SK-N-DZ (cell line): ENCODE results near the gene PLA2G2D.
"Not testable (repeated sequence)": the region's sequence is repeated elsewhere in the genome, so short reads cannot be mapped to it uniquely, and the experiment has no call there.

Experiments
- DNase-seq: peaks from one replicate; pipeline ENCODE4 v3.0.0-alpha.2; 2015; ENCODE audit warnings: low spot score

The PLA2G2D gene

DNA sequence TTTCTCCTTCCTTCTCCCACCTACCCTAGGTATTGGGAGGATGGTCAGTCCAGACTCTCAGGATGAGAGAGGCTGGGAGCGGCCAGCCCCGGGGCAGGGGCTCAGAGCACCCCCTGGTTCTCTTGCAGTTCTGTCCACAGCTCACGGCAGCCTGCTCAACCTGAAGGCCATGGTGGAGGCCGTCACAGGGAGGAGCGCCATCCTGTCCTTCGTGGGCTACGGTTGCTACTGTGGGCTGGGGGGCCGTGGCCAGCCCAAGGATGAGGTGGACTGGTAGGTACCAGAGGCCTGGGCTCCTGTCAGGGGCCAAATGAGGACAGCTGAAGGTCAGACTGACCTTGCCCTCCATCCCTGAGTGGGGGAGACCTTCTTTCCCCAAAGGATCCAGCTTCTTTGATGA is 24.0 kb upstream of the PLA2G2D start:
- no peak for DNase-seq

DNA sequence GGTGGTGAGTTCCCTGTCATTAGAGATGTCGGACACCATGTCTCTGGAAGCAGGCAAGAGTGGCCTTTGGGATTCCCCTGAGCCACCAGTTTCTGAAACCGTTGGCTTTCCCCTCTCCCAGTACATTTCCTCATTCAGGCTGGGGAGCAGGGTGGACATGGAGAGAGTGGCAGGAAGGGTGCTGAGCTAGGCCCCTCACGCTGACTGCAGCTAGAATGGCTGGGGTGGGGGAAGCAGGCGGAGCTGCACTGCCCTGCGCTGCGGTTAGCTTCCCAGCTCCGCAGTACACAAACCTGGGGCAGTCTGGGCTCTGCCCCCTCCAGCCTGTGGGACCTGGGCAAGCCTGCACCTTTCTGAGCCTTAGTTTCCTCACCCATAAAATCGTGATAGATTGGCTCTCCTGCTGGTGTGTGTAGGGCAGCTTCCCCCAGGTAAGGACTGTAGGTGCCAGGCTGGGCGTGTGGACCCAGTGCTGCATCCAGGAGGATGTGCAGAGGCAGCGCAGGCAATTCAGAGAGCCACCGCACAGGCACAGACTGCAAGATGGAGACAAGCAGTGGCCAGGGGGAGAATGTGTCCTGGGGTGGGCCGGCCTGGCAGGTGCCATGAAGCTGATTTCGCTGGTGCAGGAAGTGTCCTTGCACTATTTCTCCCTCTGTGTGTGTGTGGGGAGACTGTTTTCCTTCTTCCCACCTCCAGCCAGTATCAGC is 22.8 kb upstream of the PLA2G2D start:
- DNase-seq = no peak

DNA sequence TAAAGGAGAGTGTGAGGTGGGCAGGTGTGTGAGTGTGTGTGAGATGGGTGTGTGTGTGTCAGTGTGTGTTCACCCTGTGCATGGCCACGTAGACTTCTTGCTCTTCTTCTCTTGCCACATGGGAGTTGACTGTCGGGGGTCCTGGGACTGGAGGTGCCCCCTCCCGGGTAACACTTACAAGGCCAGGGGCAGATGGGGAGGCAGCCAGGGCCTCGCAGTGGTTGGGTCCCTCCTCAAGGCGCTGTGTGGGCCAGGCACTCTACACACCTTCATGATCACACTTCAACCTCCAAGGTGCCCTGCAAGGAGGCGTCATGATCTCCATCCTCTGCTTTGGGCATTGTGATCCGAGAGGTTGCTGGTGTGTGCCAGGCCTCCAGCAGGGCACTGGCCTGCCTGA is 22.1 kb upstream of the PLA2G2D start:
- DNase-seq = no peak

DNA sequence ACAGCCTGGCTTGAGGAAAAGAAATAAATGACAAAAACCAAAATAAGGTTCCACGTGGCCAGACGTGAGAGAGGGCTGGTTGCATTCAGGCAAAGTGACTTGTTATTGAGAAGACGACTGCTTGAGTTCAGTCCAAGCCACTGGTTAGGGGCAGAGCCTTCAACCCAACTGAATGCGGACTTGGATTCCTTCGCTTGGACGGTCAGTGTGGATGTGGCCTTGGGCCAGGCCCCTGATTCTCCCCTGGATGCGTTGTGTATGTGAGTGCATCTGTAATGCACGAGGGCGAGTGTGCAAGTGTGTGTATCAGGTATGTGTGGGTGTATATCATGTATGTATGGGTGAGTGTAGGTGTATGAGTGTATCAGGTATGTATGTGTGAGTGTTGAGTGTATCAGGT is 21.7 kb upstream of the PLA2G2D start:
- no peak for DNase-seq

DNA sequence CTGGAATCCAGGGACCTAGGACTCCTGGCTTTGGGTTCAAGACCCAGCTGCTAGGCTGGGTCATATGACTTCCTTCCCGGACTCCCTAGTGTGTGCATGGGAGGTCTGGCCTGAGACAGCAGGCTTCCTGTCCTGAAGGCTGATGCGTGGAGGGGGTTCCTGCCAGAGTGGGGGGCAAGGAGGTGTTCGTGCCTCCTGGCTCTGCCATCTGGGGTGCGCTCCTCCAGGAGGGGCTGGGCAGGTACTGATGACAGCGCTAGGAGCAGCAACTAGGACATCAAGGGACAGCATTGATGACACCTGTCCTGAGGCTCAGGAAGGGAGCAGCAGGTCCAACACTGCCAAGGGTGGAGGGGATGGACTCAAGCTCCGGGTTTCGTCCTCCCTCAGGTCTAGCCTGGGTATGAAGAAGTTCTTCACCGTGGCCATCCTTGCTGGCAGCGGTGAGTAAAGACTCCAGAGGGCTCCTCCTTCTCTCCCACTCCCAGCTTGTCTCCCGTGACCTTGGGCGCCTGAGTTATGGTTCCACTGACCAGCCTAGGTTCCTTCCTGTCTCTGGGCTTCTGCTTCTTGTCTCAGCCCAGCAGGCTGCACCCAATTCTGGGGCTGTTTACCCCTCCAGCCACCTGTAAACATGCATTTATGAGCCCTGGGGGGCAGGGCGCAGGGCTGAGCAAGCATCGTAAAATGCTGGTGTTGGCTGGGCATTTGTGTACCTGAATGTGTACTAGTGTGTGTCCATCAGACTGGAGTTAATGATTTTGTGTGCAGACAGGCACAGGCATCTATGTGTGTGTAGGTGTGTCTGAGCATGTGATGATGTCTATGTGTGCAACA is 20.7 kb upstream of the PLA2G2D start:
- DNase-seq = no peak

DNA sequence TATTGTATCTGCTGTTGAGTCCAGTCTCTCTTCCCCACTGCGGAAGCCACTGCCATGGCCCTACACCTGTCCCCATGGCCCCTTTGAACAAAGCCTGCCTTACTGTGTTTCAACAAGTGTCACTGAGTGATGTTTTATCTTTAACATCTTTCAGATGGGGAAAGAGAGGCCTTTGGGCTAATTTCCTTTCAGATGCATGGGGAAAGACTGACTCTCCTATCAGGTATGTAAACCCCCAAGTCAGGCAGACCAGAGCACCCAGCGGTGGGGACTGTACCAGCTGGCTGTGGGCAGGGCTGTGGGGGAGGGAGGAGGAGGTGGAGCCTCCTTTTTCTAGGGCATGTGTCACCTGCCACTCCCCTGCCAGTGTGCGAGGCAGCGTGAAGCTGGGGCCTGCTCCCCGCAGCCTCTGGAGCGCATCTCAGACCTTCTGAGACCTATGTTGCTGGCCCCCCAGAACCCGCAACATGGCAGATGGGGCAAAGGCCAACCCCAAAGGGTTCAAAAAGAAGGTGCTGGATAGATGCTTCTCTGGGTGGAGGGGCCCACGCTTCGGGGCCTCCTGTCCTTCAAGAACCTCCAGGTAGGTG is 19.7 kb upstream of the PLA2G2D start, which contains the start of gene PLA2G2F:
PLA2G2F (plus strand) TSS at position 363 of the 590 bp plus-strand sequence; CDS start at position 468, 105 bp downstream.
- DNase-seq = no peak

DNA sequence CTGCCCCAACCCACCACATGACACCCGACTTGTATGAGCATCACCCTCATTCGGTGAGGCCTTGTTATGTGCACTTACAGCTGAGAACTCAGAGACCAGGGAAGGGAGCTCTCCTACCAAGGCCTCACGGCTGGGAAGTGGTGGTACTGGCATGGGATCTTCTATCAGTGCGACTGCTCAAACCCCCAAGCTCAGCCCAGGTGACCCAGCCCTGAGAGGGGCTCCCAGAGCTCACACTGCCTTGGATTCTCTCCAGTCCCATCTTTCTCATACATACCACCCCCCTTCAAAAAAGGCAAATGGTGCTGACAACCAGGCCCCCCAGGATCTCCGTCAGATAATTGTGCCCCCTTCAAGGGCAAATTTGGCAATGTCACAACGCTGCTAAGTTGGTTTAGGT is 19.0 kb upstream of the PLA2G2D start:
- DNase-seq = no peak

DNA sequence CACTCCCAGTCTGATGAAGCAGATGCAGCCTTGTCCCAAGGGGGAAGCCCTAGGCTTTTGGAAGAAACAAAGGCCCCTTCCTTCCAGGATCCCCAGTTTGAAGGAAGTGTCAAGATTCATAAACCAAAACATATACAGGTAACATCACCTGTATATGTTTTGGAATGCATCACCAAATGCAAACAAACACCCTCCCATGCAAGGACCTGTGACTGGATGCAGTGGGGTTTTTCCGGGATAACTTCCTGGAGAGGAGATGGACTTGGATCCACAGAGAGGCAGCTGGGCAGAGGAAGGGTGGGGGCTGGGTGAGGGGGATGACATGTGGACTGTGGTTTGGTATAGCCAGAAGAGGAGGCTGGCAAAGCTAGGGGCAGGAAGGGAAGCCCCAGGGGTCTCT is 18.3 kb upstream of the PLA2G2D start:
- DNase-seq = no peak

DNA sequence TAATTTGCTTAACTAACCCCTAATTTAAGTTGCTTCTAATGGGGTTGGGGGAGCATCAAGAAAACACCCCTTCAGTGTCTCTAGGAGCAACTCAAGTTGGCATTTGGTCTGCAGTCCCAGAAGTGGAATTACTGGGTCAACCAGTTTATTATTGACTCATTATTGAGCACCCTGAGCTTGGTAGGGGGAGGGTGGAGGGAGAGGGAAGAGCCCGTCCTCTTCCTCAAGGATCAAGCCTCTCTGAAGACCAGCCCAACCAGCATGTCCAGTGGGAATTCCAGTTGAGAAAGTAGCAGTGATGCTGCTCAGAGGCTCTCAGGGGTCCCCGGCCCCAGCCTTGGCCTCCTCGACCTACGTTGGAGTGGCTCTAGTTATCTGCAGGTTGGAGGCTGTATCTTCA is 17.7 kb upstream of the PLA2G2D start:
- DNase-seq = no peak

DNA sequence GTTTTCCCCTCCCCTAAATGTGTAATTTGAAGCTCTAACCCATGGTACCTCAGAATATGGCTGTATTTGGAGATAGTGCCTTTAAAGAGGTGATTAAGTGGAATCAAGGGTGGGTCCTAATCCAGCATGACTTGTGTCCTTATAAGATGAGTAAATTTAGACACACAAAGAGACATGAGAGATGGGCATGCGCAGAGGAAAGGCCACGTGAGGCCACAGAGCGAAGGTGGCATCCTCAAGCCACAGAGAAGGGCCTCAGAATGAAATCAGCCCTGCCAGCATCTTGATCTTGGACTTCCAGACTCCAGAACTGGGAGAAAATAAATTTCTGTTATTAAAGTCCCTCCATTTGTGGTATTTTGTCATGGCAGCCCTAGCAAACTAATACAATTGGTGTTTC is 16.9 kb upstream of the PLA2G2D start:
- DNase-seq = no peak

DNA sequence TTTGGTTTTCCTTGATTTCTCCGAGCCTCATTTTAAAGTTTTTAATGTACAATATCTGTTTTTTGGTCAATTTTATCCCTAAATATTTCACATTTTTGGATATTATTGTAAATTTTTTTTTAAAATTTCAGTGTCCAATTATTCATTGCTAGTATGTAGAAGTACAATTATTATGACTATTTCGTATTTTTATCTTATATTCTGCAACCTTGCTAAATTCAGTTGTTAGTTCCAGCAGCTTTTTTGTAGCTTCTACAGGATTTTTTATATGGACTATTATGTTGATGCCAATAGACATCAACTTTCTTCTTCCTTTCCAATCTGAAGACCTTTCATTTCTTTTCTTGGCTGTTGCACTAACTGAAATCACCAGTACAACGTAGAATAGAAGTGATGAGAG is 15.7 kb upstream of the PLA2G2D start:
- DNase-seq = no peak

DNA sequence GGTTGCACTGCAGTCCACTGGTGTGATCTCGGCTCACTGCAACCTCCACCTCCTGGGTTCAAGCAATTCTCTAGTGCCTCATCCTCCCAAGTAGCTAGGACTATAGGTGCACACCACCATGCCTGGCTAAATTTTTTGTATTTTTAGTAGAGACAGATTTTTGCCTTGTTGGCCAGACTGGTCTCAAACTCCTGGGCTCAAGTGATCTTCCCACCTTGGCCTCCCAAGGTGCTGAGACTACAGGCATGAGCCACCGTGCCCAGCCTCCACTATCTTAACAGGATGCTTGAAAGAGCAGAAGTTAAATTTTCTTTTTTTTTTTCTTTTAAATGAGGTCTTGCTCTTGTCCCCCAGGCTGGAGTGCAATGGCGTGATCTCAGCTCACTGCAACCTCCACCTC is 11.2 kb upstream of the PLA2G2D start:
- DNase-seq = not testable (repeated sequence)

DNA sequence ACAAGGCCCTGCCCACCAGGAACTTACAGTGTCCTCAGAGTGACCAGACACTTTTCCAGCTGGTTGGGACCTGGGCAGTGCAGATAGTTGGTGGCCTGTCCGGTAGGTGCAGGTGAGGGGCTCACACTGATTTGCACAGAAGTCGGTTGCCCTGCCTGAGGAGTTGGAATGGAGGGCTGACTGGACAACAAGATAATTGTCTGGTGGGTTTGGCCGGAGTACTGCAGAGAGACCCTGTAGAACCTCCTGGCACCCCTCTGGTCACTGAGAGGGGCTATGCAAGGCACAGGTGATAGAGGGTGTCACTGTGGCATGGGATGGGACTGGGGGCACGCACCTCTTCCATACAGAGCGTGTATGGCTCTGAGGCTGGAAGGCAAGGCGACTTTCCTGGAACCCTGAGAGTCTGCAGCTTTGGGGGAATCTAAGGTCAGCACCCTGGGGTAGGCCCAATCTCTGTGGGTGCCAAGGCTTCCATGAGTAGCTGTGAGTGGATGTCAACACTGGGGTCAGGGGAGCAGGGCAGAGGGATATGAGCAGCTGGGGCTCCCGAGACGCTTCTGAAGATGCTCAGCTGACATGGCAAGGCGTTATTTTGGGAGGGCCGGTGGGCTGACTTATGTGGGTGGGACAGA is 7.6 kb upstream of the PLA2G2D start:
- DNase-seq = no peak

DNA sequence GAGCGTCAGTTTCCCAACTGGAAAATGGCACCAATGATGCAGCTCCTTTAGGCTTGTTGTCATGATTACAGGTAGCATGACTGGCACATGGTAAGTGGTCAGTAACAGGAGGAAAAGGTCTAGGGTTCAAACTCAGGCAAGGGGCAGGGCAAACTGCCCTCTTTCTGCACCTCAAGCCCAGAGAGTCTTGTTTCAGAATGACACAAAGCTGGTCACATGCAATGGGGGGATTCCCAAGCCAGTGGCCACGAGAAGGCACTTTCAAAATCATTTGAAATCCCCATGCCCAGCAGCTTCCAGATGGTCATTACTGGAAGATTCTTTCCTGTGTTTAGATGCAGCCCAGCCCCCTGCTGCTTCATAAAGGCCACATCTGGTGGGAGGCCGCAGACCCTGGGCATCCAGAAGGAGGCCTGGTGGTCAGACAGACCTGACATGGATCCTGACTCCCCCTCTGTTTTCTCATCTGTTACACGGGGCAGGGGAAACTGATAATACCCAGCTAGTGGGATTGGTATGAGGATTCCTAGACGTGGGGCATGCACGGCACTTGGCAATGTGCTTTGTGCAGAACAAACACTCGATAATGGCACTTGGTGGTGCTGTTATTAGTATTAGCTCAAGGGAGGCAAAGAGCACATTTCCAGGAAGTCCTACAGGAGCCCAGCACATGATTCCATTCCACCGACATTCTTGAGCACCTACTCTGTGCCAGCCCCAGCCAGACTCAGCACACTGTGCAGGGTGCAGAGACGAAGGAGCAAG is 6.9 kb upstream of the PLA2G2D start:
- DNase-seq = no peak

DNA sequence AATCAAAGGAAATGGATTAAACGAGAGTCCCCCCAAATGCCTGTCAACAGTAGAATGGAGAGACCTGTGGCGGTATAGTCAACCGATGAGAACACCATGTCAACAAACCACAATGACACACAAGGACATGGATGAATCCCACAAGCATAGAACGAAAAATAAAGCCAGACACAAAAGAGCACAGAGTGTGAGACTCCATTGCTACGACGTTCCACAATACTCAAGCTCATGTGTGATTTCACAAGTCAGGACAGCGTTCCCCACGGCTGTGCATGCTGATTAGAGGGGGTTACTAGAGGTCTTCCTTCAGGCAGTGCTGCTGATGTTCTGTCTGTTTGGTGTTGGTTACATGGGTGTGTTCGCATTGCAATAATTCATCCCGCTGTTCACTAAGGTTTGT is 5.8 kb upstream of the PLA2G2D start:
- no peak for DNase-seq

DNA sequence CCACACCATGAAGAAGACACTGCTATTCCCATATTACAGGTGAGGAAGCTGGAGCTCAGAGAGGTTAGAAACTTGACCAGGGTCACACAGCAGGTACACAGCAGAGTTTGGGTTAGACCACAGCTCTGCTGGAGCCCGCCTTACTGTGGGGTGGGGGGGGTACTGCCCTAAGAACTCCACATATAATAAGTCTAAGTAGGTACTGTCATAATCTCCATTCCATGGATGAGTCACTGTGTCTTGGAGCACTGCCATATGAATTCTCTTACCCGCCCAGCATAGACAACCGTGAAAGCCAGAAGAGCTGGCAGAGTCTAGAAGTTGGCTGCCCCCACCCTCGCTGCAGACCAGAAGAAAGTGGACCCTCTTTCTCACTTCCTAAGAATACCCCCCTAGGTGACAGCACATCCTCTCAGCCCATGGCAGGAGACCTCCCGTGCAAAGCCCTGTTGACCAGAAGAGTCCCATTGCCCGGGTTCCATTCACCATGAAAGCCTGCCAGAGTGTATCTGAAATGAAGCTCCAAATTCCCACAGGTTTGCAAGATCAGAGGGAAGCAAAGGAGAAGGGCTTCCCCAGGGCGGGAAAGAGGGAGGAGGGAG is 5.2 kb upstream of the PLA2G2D start:
- no peak for DNase-seq

DNA sequence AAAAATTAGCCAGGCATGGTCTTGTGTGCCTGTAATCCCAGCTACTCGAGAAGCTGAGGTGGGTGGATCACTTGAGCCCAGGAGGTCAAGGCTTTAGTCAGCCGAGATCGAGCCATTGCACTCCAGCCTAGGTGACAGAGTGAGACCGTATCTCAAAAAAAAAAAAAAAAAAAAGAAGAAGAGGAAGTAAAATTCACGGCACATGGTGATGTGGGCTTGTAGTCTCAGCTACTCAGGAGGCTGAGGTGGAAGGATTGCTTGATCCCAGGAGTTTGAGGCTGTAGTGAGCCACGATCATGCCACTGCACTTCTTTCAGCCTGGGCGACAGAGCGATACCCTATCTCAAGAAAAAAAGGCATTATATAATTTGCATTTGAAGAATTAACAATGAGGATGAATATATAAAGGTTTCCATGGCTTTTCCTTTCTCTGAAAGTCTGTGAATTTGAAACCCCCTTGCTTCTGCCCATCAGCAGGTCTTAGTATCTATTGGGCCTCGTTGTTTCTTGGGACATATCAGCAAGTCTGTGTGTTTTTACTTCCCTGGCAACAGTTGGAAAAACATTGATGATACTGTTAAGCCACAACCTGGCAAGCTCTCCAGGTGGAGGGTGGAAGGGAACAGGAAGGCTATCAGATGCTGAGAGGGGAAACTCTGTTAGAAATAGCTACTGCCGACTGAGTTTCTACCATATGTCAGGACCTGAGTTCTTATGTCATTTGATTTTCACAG is 4.6 kb upstream of the PLA2G2D start:
- no peak for DNase-seq

DNA sequence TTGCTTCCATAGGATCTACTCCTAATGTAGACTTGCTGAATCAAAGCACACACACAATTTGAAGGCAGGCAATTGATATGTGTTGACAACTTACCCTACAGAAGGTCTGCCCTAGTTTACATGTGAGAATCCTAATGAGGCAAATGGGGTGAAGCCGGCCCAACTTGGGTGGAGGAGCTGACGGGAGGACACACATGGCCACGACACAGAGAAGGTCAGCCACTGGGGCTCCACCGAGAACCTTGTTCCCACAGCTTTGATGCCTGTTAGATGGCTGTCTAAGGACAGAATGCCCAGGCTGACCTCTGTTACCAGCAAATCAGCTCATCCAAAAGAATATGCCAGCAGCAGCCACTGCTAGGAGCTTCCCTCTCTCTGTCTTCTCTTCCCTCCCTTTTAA is 1.5 kb upstream of the PLA2G2D start:
- DNase-seq = no peak

DNA sequence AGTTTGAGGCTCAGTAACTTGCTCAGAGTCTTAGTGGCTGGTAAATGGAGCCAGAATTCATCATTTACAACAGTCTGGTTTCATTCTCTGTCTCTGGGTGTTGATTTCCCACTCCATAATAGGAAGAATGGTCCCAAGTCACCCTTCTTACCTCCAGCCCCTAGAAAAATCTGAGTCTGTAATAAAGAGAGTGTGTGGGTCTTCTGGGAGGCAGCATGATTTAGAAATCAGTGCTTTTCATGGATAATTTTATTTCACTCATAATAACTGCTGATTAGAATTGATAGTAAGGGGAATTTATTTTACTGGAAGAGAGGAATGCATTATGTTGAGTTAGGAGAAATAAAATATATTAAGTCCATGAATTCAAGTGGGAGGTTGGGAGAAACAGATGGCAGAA is 2.1 kb downstream of the PLA2G2D start:
- no peak for DNase-seq

DNA sequence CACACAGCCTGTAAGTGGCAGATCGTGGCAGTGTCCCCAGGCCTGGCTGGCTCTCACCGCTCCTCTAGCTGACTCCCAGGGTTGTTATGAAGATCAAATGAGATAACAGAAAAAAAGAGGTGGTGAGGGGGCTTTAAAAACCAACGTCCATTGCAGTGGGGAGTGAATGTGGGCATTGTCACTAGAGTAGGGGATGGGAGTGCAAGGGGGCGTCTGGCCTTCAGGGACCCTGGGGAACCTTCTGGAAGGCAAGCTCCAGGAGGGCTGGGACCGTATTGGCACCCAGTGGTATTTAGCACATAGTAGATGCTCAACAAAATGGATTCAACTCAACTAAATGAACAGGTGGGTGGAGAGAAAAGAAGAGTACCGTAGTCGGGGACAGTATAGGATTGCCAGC is 3.4 kb downstream of the PLA2G2D start:
- DNase-seq = no peak
